Fibroblast of upper back skin (primary cell): Measurements from ENCODE around the gene CEACAM4.
"Not testable (repeated sequence)": the region's sequence is repeated elsewhere in the genome, so short reads cannot be mapped to it uniquely, and the experiment has no call there.

Source experiments
- DNase-seq: peaks from one replicate; pipeline ENCODE4 v3.0.0-alpha.2; 2013

Gene CEACAM4

DNA sequence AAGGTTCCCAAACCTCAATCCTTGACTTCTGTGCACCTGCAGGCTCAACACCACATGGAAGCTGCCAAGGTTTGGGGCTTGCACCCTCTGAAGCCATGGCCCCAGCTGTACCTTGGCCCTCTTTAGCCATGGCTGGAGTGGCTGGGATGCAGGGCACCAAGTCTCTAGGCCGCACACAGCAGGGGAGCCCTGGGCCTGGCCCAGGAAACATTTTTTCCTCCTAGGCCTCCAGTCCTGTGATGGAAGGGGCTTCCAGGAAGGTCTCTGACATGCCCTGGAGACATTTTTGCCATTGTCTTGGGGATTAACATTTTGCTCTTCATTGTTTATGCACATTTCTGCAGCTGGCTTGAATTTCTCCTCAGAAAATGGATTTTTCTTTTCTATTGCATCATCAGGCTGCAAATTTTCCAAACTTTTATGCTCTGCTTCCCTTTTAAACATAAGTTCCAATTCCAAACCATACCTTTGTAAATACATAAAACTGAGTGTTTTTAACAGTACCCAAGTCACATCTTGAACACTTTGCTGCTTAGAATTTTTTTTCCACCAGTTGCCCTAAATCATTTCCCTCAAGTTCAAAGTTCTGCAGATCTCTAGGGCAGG, 44.2 kb downstream of the CEACAM4 start:
- not testable (repeated sequence) for DNase-seq

- DNase-seq, result not testable (repeated sequence)
Observed at GRCh38 chr19:41581068-41581467, 45.8 kb downstream of the CEACAM4 start.

- DNase-seq, result no peak
Observed at GRCh38 chr19:41578886-41579285, 48.0 kb downstream of the CEACAM4 start.

- DNase-seq, result no peak
Observed at GRCh38 chr19:41577833-41578232, 49.0 kb downstream of the CEACAM4 start.

GRCh38 chr19:41577144-41577830, 49.6 kb downstream of the CEACAM4 start:
- no peak for DNase-seq

DNA sequence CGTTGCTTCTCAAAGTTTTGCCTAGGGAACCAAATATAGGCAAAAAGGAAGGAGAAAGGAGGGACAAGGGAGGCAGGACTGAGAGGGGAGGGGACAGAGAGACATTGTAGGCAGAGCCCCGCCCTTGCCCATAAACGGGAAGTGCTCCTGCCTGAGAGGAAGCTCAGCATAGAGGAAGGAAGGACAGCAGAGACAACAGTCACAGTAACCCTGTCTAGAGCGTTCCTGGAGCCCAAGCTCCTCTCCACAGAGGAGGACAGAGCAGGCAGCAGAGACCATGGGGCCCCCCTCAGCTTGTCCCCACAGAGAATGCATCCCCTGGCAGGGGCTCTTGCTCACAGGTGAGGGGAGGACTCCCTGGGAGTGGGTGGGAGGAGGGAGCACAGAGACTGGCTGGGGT, 50.9 kb downstream of the CEACAM4 start, which contains the start of gene CEACAM21:
Gene CEACAM21 (plus strand): TSS at position 169 of the 400 bp plus-strand sequence. CDS start 109 bp downstream, at position 278.
- no peak for DNase-seq

DNA sequence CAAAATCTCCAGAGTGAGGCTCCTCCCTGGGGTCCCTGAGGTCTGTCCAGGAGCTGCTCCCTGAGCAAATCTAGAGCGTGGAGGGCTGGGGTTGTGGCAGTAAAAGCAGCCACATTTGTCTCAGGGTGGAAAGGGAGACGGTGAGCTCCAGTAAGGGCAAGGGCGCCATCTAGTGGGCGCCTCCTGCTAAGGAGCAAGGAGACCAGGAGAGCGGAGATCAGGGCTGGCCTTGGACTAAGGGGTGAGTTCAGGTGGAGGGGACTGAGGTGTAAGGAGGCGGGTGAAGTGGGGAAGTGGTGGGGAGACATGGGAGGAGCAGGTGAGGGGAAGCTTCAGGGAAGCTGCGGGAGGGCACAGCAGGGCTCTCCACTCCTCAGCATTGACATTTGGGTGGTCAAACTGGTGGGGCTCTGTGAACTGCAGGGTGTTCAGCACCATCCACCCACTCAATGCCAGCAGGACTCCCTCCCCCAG, 56.2 kb downstream of the CEACAM4 start:
- DNase-seq, result peak; percentile 59

GRCh38 chr19:41570179-41570578, 56.7 kb downstream of the CEACAM4 start:
- DNase-seq, result no peak

DNA sequence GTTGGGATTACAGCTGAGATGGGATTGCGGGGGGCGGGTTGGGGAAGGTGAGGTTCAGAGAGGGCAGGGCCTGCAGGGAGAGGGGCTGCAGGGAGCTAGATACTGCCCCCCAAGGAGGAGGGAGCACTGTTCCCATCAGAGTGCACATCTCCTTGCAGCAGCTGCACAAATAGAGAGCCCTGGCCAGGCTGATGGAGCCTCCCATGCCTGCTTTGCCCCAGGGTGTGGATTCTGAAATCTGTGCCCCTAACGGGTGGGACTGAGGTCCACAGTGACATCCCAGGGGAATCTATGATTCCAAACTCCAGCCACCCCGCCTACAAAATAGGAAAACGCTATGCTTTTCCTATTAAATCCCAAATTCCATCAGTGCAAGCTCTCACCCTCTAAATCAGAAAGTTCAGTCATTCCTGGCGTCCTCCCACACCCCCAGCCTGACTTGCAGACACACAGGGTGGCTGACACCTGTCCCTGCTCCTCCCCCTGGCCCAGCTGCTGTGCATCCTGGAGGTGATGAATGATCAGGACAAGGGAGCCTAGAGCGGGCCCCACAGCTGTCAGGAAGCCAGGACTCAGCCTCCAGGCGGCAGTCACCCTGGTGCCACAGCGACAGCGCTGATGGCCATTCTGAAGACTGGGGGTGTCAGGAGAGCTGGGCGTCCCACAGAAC, 57.3 kb downstream of the CEACAM4 start:
- no peak for DNase-seq
